Fibroblast of villous mesenchyme (primary cell): ENCODE measurements around the gene GABRP. TPM values are rescaled to one million over a fixed set of nuclear protein-coding genes. Genes with fewer than 3 reads are reported as not detected.

Source experiments
- DNase-seq: peaks from one replicate; pipeline ENCODE4 v3.0.0-alpha.2; 2010; ENCODE audit warnings: low read depth
- H3K4me3 ChIP-seq: 2 replicates; pipeline ENCODE4 v1.5.1; 2011; ENCODE audit warnings: low read depth, mild to moderate bottlenecking, low read length
- CTCF ChIP-seq: IDR thresholded peaks from 2 replicates; pipeline ENCODE4 v1.5.1; 2012; ENCODE audit warnings: low read depth, mild to moderate bottlenecking, low read length; ENCODE audit not compliant: insufficient read depth
- total RNA-seq: library from RNA; depleted of rRNA; stranded (reverse); fragments of >200 nt; gene quantifications from 2 replicates; pipeline ENCODE4 v1.2.3, GENCODE V29; 2012

Gene GABRP
- not detected in 2 replicates for total RNA-seq

- no peak within 1 kb of the TSS for H3K4me3 ChIP-seq
- no peak for DNase-seq
- no peak for TF ChIP-seq CTCF
Observed at GRCh38 chr5:170783498-170784247, at the start of gene GABRP. TSS of gene GABRP (plus strand) at chr5:170783725. CDS start at chr5:170788616, 4,891 bp downstream.

- H3K4me3 ChIP-seq: no peak overlapping the region
- DNase-seq: no peak
- no peak for TF ChIP-seq CTCF
Observed at GRCh38 chr5:170736966-170737365, 46.6 kb upstream of the GABRP start.

- H3K4me3 ChIP-seq: no peak overlapping the region
- no peak for DNase-seq
Observed at GRCh38 chr5:170737591-170737990, 45.9 kb upstream of the GABRP start.

GRCh38 chr5:170738840-170739239 lies 44.7 kb upstream of the GABRP start:
- no peak for DNase-seq
- no peak overlapping the region for H3K4me3 ChIP-seq
- TF ChIP-seq CTCF: no peak

More at GRCh38 chr5:170737591-170737990, 45.9 kb upstream of the GABRP start:
- TF ChIP-seq CTCF: no peak

- no peak for TF ChIP-seq CTCF
- H3K4me3 ChIP-seq: no peak overlapping the region
Observed at GRCh38 chr5:170739446-170739845, 44.1 kb upstream of the GABRP start.

GRCh38 chr5:170740551-170741205 lies 42.8 kb upstream of the GABRP start:
- H3K4me3 ChIP-seq: no peak overlapping the region
- DNase-seq: no peak
- TF ChIP-seq CTCF: no peak

More at GRCh38 chr5:170739446-170739845, 44.1 kb upstream of the GABRP start:
- no peak for DNase-seq
